Thoracic aorta (tissue), 2 donors: ENCODE results near the gene DPEP2. TPM values are rescaled to one million over a fixed set of nuclear protein-coding genes. Genes with fewer than 3 reads are reported as not detected.
A peak's percentile ranks its signal among the peaks of the same experiment; 100 is the strongest.

Experiments
- ATAC-seq: fragments of 150-250 bp; one replicate; pipeline ENCODE4 v1.8.0; 2017; ENCODE audit warnings: low read depth; ENCODE audit not compliant: insufficient number of reproducible peaks, low FRiP score
- DNase-seq: peaks from one replicate; pipeline ENCODE4 v3.0.0-alpha.2; 2020; ENCODE audit warnings: low spot score
- H3K27ac ChIP-seq, 2 donors: fragments of 200-600 bp; sonication (generic); 1 replicate in 1 of 2; 2 replicates in 1 of 2; pipeline ENCODE4 v1.5.1; 2016; ENCODE audit warnings: mild to moderate bottlenecking in 2 of 2, moderate library complexity in 2 of 2
- H3K27me3 ChIP-seq: fragments of 200-600 bp; sonication (generic); replicated peaks from 2 replicates; pipeline ENCODE4 v1.6.0; 2016; ENCODE audit warnings: mild to moderate bottlenecking; ENCODE audit not compliant: insufficient read depth
- H3K36me3 ChIP-seq: fragments of 200-600 bp; sonication (generic); one replicate; pipeline ENCODE4 v1.5.1; 2016
- H3K4me1 ChIP-seq, 2 donors: fragments of 200-600 bp; sonication (generic); 1 replicate in 1 of 2; 2 replicates in 1 of 2; pipeline versions ENCODE4 v1.5.1 to v1.6.0; 2016; ENCODE audit warnings: low read depth in 2 of 2, mild to moderate bottlenecking in 1 of 2; ENCODE audit not compliant: control insufficient read depth in 1 of 2
- H3K4me3 ChIP-seq: fragments of 200-600 bp; sonication (generic); 2 replicates; pipeline ENCODE4 v1.5.1; 2016; ENCODE audit warnings: mild to moderate bottlenecking
- H3K9me3 ChIP-seq: fragments of 200-600 bp; sonication (generic); 2 replicates; pipeline ENCODE4 v1.5.1; 2016
- CTCF ChIP-seq: fragments of 200-600 bp; sonication (generic); IDR thresholded peaks from one replicate; pipeline ENCODE4 v1.5.1; 2019; ENCODE audit warnings: antibody characterized with exemption
- total RNA-seq, 2 donors: library from RNA; depleted of rRNA; stranded (reverse); fragments of >200 nt; gene quantifications; one replicate each; pipeline versions ENCODE4 v1.1.0 to v1.2.3, GENCODE V29; 2016

Gene DPEP2
- total RNA-seq, 2 donors from 2014 or later, result 0.81 to 6.1 TPM

GRCh38 chr16:67971111-67971510 lies 28.2 kb downstream of the DPEP2 start:
- no peak for ATAC-seq
- Histone ChIP-seq H3K4me3 (no peak overlapping the region), H3K4me1 (peaks cover 9 to 16% of the 10 kb centered on the region in 2 donors), H3K36me3 (no peaks in the 10 kb centered on the region), H3K9me3 (no peaks in the 10 kb centered on the region), H3K27ac (no peak overlapping the region), H3K27me3 (no peaks in the 10 kb centered on the region)
- no peak for TF ChIP-seq CTCF
- no peak for DNase-seq

- Histone ChIP-seq H3K4me3 (peak overlapping the region; percentile 84), H3K9me3 (no peaks in the 10 kb centered on the region), H3K27ac (peak overlapping the region; percentile 94 to 96), H3K27me3 (no peaks in the 10 kb centered on the region), H3K36me3 (no peaks in the 10 kb centered on the region), H3K4me1 (peaks cover 15 to 32% of the 10 kb centered on the region in 2 donors)
- peak; percentile 9 for ATAC-seq
- no peak for TF ChIP-seq CTCF
- DNase-seq, result no peak
Measured at GRCh38 chr16:67969254-67970039, 29.8 kb downstream of the DPEP2 start.

- Histone ChIP-seq H3K27me3 (no peaks in the 10 kb centered on the region), H3K36me3 (no peaks in the 10 kb centered on the region), H3K27ac (peak within 1 kb of the TSS; percentile 94 to 96), H3K4me3 (peak within 1 kb of the TSS; percentile 84), H3K4me1 (peaks cover 24 to 41% of the 10 kb centered on the region in 2 donors), H3K9me3 (no peaks in the 10 kb centered on the region)
- no peak for TF ChIP-seq CTCF
- DNase-seq (peak; percentile 58), ATAC-seq (peak; percentile 52)
Measured at GRCh38 chr16:67968400-67969253, 30.7 kb downstream of the DPEP2 start, which contains the start of gene SLC12A4. SLC12A4 (minus strand) TSS chr16:67968637; CDS start chr16:67968553, 84 bp downstream.

GRCh38 chr16:67967958-67968399 lies 31.3 kb downstream of the DPEP2 start:
- no peak for DNase-seq
- H3K4me1 ChIP-seq, result peaks cover 26 to 47% of the 10 kb centered on the region in 2 donors

More at GRCh38 chr16:67967958-67968399, 31.3 kb downstream of the DPEP2 start:
- Histone ChIP-seq H3K27me3 (no peaks in the 10 kb centered on the region), H3K27ac (peak overlapping the region; percentile 94 to 96), H3K4me3 (peak overlapping the region; percentile 84), H3K36me3 (peaks cover 5% of the 10 kb centered on the region), H3K9me3 (no peaks in the 10 kb centered on the region)
- ATAC-seq, result peak; percentile 28
- TF ChIP-seq CTCF, result no peak
